GM18505 (cell line): ENCODE measurements around the gene TMPRSS5.
"Not testable (repeated sequence)": the region's sequence is repeated elsewhere in the genome, so short reads cannot be mapped to it uniquely, and the experiment has no call there.

ENCODE experiments used
- ATAC-seq: cut with Tn5 transposase; IDR thresholded peaks from one replicate; pipeline ENCODE4 v1.9.1; 2021; ENCODE audit not compliant: unreplicated experiment
- POLR2A ChIP-seq: IDR thresholded peaks from 4 replicates; pipeline ENCODE4 v1.6.1; 2011; ENCODE audit warnings: borderline replicate concordance; ENCODE audit not compliant: insufficient read depth, insufficient read length; ENCODE audit errors: extremely low read depth

TMPRSS5 gene

DNA sequence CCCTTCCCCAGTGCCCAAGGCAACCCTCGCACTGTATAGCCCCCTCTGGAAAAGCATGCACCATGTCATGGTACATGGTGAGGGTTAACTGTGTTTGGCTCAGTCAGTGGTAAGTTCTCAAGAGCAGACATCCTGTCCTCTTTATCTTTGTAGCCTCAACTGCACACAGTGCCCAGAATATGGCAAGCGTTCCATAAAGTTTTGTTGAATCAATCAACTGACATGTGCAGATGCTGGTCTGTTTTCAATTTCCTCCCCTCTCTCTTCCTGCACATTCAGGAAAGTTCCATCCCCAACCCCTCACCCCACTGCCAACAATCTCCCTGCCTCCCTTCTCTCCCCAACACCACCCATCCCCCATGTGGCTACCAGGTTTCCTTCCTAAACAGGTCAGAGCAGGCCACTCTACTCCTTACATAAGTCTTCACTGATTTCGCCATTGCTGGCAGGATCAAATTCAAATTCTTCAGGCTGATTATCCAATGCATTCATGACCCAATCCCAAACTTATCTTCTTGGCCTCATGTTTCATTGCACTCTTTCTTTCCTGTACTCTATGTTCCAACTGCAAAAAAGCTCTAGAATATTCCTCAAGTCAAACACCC, 15.5 kb upstream of the TMPRSS5 start:
- no peak for ATAC-seq
- TF ChIP-seq POLR2A, result no peak

DNA sequence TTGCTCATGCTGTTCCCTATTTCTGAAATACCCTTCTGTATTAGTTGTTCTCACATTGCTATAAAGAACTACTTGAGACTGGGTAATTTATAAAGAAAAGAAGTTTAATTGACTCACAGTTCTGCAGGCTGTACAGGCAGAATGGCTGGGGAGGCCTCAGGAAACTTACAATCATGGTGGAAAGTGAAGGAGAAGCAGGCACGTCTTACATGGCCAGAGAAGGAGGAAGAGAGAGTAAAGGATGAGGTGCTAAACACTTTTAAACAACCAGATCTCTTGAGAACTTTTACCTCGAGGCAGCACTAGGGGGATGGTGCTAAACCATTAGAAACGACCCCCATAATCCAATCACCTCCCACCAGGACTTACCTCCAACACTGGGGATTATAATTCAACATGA, 14.4 kb upstream of the TMPRSS5 start:
- ATAC-seq, result not testable (repeated sequence)

DNA sequence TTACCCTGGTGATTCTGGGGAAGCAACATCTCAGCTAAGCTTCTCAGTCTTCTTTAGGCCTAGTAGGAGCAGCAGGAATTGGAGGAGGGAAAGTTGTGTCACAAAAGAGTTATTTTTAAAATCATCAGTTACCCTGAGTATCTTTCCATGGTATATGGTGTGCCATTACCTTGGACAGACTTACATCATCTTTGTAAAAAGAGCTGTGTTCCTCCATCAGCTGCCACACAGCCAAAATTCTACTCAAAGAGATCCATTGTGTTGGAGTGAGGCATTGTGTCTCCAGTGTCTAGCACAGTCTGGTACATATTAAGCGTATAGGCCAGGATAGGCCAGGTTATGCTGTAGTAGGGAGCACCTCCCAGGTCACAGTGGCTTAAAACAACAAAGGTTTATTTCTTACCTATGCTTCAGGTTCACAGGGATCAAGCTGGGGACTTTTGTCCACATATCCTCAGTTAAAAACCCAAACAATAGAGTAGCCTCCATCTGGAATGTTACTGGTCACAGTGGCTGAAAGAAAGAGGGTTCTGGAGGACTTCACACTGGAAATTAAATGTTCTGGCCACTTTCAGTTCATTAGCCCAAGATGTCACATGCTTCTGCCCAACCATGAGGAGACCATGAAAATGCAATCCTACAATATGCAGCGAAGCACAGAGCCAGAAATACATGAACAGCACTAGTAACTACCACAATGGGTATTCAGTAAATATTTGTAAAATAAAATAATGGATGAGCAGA, 9.9 kb upstream of the TMPRSS5 start:
- ATAC-seq, result no peak

GRCh38 chr11:113715273-113715672, 9.2 kb upstream of the TMPRSS5 start:
- no peak for ATAC-seq
- TF ChIP-seq POLR2A, result no peak

More for the DNA sequence above, 9.9 kb upstream of the TMPRSS5 start:
- no peak for TF ChIP-seq POLR2A

- ATAC-seq, result no peak
- TF ChIP-seq POLR2A, result no peak
Measured at GRCh38 chr11:113710989-113711388, 4.9 kb upstream of the TMPRSS5 start.

GRCh38 chr11:113703551-113703950, 2.6 kb downstream of the TMPRSS5 start:
- ATAC-seq, result not testable (repeated sequence)

DNA sequence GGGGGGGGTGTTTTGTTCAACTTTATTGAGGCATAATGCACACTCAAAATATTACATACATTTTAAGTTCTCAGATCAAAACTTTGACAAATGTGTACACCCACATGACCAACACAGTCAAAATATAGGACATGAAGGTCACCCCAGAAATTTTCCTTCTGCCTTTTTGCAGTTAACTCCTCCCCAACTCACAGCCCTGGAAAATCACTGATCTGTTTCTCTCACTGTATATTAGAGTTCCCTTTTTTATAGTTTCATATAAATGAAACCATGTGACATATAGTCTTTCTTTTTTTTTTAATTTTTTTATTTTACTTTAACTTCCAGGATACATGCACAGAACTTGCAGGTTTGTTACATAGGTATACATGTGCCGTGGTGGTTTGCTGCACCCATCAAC, 4.6 kb downstream of the TMPRSS5 start:
- ATAC-seq, result no peak
- TF ChIP-seq POLR2A, result no peak

GRCh38 chr11:113698515-113698914, 7.6 kb downstream of the TMPRSS5 start:
- no peak for ATAC-seq
- TF ChIP-seq POLR2A, result no peak

GRCh38 chr11:113697756-113698407, 8.2 kb downstream of the TMPRSS5 start:
- TF ChIP-seq POLR2A, result no peak
- ATAC-seq, result no peak

- no peak for ATAC-seq
Measured at GRCh38 chr11:113697111-113697510, 9.0 kb downstream of the TMPRSS5 start.

DNA sequence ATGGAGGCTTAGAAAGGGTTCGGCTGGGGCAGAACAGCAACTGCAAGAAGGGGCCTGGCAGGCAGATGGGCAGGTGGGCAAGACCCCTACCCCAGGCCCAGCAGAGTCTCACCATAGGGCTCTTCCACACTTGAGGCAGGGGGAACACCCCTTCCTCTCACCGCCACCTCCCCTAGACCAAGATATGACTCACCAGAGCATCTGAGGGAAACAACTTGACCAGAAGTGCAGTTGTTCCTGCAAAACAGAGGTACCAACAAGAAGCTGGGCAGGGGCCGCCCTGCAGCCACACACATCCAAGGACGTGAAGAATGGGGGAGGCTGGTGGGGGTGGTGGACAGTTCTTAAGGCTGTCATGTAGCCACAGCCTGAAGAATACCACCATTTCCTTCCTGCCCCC, 10.9 kb downstream of the TMPRSS5 start:
- ATAC-seq, result no peak
- TF ChIP-seq POLR2A, result no peak

More at GRCh38 chr11:113697111-113697510, 9.0 kb downstream of the TMPRSS5 start:
- TF ChIP-seq POLR2A, result no peak

DNA sequence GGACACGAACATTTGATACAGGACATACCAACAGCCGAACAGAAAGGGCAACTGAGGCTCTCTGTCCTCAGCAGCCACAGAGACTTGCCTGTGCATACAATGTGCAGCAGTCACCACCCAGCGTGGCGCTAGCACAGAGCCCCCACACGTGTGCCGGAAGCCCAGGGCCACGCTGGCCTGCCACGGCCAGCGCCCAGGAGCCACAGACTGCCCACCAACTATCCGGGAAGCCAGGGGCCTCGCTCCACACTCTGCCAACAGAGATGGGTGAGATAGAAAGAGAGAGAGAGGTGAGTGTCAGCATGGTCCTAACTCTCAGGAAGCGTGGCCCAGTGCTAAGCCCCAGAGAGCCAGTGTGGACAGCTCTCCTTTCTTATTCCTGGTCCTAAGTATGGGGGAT, 11.7 kb downstream of the TMPRSS5 start:
- no peak for TF ChIP-seq POLR2A

GRCh38 chr11:113693030-113693429, 13.1 kb downstream of the TMPRSS5 start:
- no peak for ATAC-seq
- no peak for TF ChIP-seq POLR2A

More for the DNA sequence above, 11.7 kb downstream of the TMPRSS5 start:
- ATAC-seq, result no peak
